ENCODE data around the gene LEO1. TPM values are rescaled to one million over a fixed set of nuclear protein-coding genes. Genes with fewer than 3 reads are reported as not detected.

Gene LEO1
- total RNA-seq, 1 experiment from 2014 or later: 24.1 TPM

GRCh38 chr15:51965691-51966090 lies 5.9 kb downstream of the LEO1 start:
- Histone ChIP-seq H2AFZ (ENCODE audit: low read length) (no peak overlapping the region), H3K79me2 (ENCODE audit: low read length) (peaks cover 62% of the 10 kb centered on the region), H3K4me1 (ENCODE audit: insufficient read depth, low read length) (peaks cover 15% of the 10 kb centered on the region), H3F3A (ENCODE audit: low read length, unreplicated experiment) (no peaks in the 10 kb centered on the region), H3K36me3 (ENCODE audit: low read depth, low read length) (peaks cover 7% of the 10 kb centered on the region), H3K27ac (ENCODE audit: low read length) (no peak overlapping the region), H3K4me3 (ENCODE audit: low read length) (no peak overlapping the region), H3K4me2 (ENCODE audit: low read length) (no peak overlapping the region), H3K9me3 (ENCODE audit: low read length) (no peaks in the 10 kb centered on the region), H3K9me2 (replicated peaks; ENCODE audit: low read length) (no peaks in the 10 kb centered on the region), H4K20me1 (ENCODE audit: low read length) (peaks cover 4% of the 10 kb centered on the region; the same call in 1 of the 2 replicates), H3K27me3 (ENCODE audit: low read length) (no peaks in the 10 kb centered on the region), H3K9ac (ENCODE audit: low read length) (no peak overlapping the region)
- intact Hi-C loops (cut with micrococcal nuclease): no loop called here
- POLR2A ChIA-PET (ENCODE audit: unreplicated experiment): no interaction called here
- no peak for TF ChIP-seq EZH2 (IDR thresholded peaks at IDR 0.05; ENCODE audit: low read length, unreplicated experiment)
- no peak for TF ChIP-seq EZH2phosphoT487 (IDR thresholded peaks at IDR 0.05; ENCODE audit: borderline replicate concordance, low read length)
- no peak for TF ChIP-seq CTCF (conservative IDR thresholded peaks at IDR 0.05; ENCODE audit: low read depth, low read length)
- BruUV-seq (replicated peaks): no TSS peak
- no peak for ATAC-seq
- no peak for DNase-seq
- CTCF ChIA-PET: no interaction called here

- H3K4me2 ChIP-seq (ENCODE audit: low read length): no peak overlapping the region
- no peak for TF ChIP-seq CTCF (conservative IDR thresholded peaks at IDR 0.05; ENCODE audit: low read depth, low read length)
- TF ChIP-seq EZH2phosphoT487 (IDR thresholded peaks at IDR 0.05; ENCODE audit: borderline replicate concordance, low read length): no peak
- TF ChIP-seq EZH2 (IDR thresholded peaks at IDR 0.05; ENCODE audit: low read length, unreplicated experiment): no peak
- H3K9me2 ChIP-seq (replicated peaks; ENCODE audit: low read length): no peaks in the 10 kb centered on the region
- H3K9me3 ChIP-seq (ENCODE audit: low read length): no peaks in the 10 kb centered on the region
- no peak overlapping the region for H3K27ac ChIP-seq (ENCODE audit: low read length)
- H3K4me1 ChIP-seq (ENCODE audit: insufficient read depth, low read length): no peaks in the 10 kb centered on the region
- no peaks in the 10 kb centered on the region for H4K20me1 ChIP-seq (ENCODE audit: low read length)
- ChIA-PET CTCF (no interaction called here), POLR2A (ENCODE audit: unreplicated experiment) (no interaction called here)
- ATAC-seq: no peak
- intact Hi-C loops (cut with micrococcal nuclease): no loop called here
- H3K36me3 ChIP-seq (ENCODE audit: low read depth, low read length): peaks cover 26% of the 10 kb centered on the region
- H3K4me3 ChIP-seq (ENCODE audit: low read length): no peak overlapping the region
- no peaks in the 10 kb centered on the region for H3F3A ChIP-seq (ENCODE audit: low read length, unreplicated experiment)
- H3K9ac ChIP-seq (ENCODE audit: low read length): no peak overlapping the region
- BruUV-seq (replicated peaks): no TSS peak
- H3K79me2 ChIP-seq (ENCODE audit: low read length): no peaks in the 10 kb centered on the region
- no peak for DNase-seq
- no peaks in the 10 kb centered on the region for H3K27me3 ChIP-seq (ENCODE audit: low read length)
- no peak overlapping the region for H2AFZ ChIP-seq (ENCODE audit: low read length)
These were observed 16.1 kb downstream of the LEO1 start for GRCh38 chr15:51955504-51955903.

- no peak overlapping the region for H3K4me3 ChIP-seq (ENCODE audit: low read length)
- H3K9me2 ChIP-seq (replicated peaks; ENCODE audit: low read length): no peaks in the 10 kb centered on the region
- no peaks in the 10 kb centered on the region for H3F3A ChIP-seq (ENCODE audit: low read length, unreplicated experiment)
- no peak for ATAC-seq
- H4K20me1 ChIP-seq (ENCODE audit: low read length): no peaks in the 10 kb centered on the region
- H3K4me2 ChIP-seq (ENCODE audit: low read length): no peak overlapping the region
- ChIA-PET POLR2A (ENCODE audit: unreplicated experiment) (no interaction called here), CTCF (no interaction called here)
- H3K4me1 ChIP-seq (ENCODE audit: insufficient read depth, low read length): no peaks in the 10 kb centered on the region
- BruUV-seq (replicated peaks): no TSS peak
- intact Hi-C loops (cut with micrococcal nuclease): no loop called here
- no peaks in the 10 kb centered on the region for H3K79me2 ChIP-seq (ENCODE audit: low read length)
- no peak overlapping the region for H3K27ac ChIP-seq (ENCODE audit: low read length)
- H3K9ac ChIP-seq (ENCODE audit: low read length): no peak overlapping the region
- H3K36me3 ChIP-seq (ENCODE audit: low read depth, low read length): peaks cover 18% of the 10 kb centered on the region
- TF ChIP-seq EZH2 (IDR thresholded peaks at IDR 0.05; ENCODE audit: low read length, unreplicated experiment) (no peak), CTCF (conservative IDR thresholded peaks at IDR 0.05; ENCODE audit: low read depth, low read length) (no peak), EZH2phosphoT487 (IDR thresholded peaks at IDR 0.05; ENCODE audit: borderline replicate concordance, low read length) (no peak)
- no peak for DNase-seq
- no peak overlapping the region for H2AFZ ChIP-seq (ENCODE audit: low read length)
- H3K9me3 ChIP-seq (ENCODE audit: low read length): no peaks in the 10 kb centered on the region
- H3K27me3 ChIP-seq (ENCODE audit: low read length): no peaks in the 10 kb centered on the region
These were observed 18.8 kb downstream of the LEO1 start for GRCh38 chr15:51952805-51953204.
